Kidney (tissue), 14 donors: ENCODE results near the gene LRRC25. TPM values are rescaled to one million over a fixed set of nuclear protein-coding genes. Genes with fewer than 3 reads are reported as not detected.
"Not testable (repeated sequence)": the region's sequence is repeated elsewhere in the genome, so short reads cannot be mapped to it uniquely, and the experiment has no call there.

Experiments
- DNase-seq, 5 donors: peaks; one replicate each; pipeline ENCODE4 v3.0.0-alpha.2; 2013 to 2020
- FAIRE-seq: peaks from 2 replicates; lab custom pipeline; 2012; peaks lifted over from hg19 to GRCh38; lab: Jason Lieb, UNC
- H3K27ac ChIP-seq, 2 donors: one replicate each; pipeline ENCODE4 v1.7.0; 2013; ENCODE audit warnings: low read depth in 2 of 2, low read length in 2 of 2, inconsistent platforms in 1 of 2
- H3K27me3 ChIP-seq: one replicate; pipeline ENCODE4 v1.7.1; 2013; ENCODE audit warnings: low read length, inconsistent platforms; ENCODE audit not compliant: control insufficient read depth, insufficient read depth
- H3K36me3 ChIP-seq, 3 donors: one replicate each; pipeline versions ENCODE4 v1.7.0 to v1.7.1; 2013; ENCODE audit warnings: low read length in 3 of 3, control low read depth in 1 of 3, inconsistent platforms in 1 of 3; ENCODE audit not compliant: insufficient read depth in 3 of 3, control insufficient read depth in 2 of 3
- H3K4me1 ChIP-seq, 3 donors: one replicate each; pipeline versions ENCODE4 v1.7.0 to v1.7.1; 2013; ENCODE audit warnings: low read length in 3 of 3, inconsistent platforms in 1 of 3, low read depth in 1 of 3; ENCODE audit not compliant: control insufficient read depth in 2 of 3, insufficient read depth in 2 of 3
- H3K4me3 ChIP-seq, 3 donors: one replicate each; pipeline versions ENCODE4 v1.7.0 to v1.8.1; 2013; ENCODE audit warnings: low read length in 3 of 3, control low read depth in 1 of 3, inconsistent platforms in 1 of 3
- H3K9ac ChIP-seq, 3 donors: one replicate each; pipeline versions ENCODE4 v1.7.0 to v1.7.1; 2013; ENCODE audit warnings: low read length in 3 of 3, control low read depth in 1 of 3, inconsistent platforms in 1 of 3
- H3K9me3 ChIP-seq, 3 donors: one replicate each; pipeline versions ENCODE4 v1.7.0 to v1.7.1; 2013; ENCODE audit warnings: low read length in 3 of 3, control low read depth in 1 of 3, inconsistent platforms in 1 of 3; ENCODE audit not compliant: control insufficient read depth in 2 of 3, insufficient read depth in 1 of 3
- intact Hi-C: fragments of 100-400 bp; cut with DNase I; formaldehyde crosslinking; loops from one replicate; pipeline ENCODE4 v1.11.1; 2022
- polyA plus RNA-seq: library from polyadenylated mRNA; stranded (reverse); fragments of 350-450 nt; fragmentation: Illumina TruSeq; extraction: RNeasy Lipid Tissue Mini Kit (QIAGEN cat#74804); gene quantifications from one replicate; pipeline ENCODE4 v1.2.3, GENCODE V29; 2014; ENCODE audit warnings: low read depth, low replicate concordance; ENCODE audit not compliant: insufficient read depth
- total RNA-seq: library from RNA; stranded (reverse); fragmentation: NEBNext Ultra II Directional; extraction: Animal tissue kit (Norgen Biotek cat#: 25700); gene quantifications from one replicate; pipeline ENCODE4 v1.2.1, GENCODE V29; 2021
- TF ChIP-seq, protein P1 (sequence below): IDR thresholded peaks from 3 replicates; pipeline ENCODE4 v1.5.1; 2012; ENCODE audit warnings: mild to moderate bottlenecking, moderate library complexity, borderline replicate concordance; ENCODE audit not compliant: insufficient read depth; ENCODE audit errors: extremely low read depth
- donor health status: control.
- donor health status: control.
- donor health status: control.
- donor health status: control.
- donor health status: control.
- donor health status: DM: yes; HTN: yes; CAD: no.
- donor health status: Normal renal cell carcinoma (clear cell type).

Gene LRRC25
- total and polyA plus RNA-seq, 2 donors from 2014 or later: 2.7 to 13.1 TPM

DNA sequence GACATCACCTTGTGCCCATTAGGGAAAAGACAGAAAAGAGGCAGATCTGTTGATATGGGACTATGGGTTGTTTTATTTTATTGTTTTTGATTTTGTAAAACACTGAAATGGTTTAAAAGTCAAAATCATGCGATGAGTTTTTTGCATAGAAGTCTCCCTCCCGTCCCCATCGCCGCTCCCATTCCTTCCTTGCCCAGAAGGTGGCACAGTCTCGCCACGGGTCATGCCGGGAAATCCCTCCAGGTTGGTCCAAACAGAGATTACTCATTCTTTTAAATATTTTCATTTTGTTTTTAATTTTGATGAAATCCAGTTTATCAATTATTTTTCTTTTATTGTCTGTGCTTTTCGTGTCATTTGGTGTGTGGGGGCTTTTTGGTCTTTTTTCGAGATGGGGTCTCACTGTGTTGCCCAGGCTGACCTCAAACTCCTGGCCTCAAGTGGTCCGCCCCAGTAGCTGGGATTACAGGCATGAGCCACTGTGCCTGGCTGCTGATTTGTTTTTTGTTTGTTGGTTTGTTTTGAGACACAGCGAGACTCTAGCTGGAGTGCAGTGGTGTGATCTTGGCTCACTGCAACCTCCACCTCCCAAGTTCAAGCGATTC, 47.8 kb downstream of the LRRC25 start:
- no peaks in the 10 kb centered on the region for H3K27me3 ChIP-seq
- FAIRE-seq (peak; percentile 89), DNase-seq (peak in 3 of 5 donors; percentile 42 to 84 (median 55))
- H3K9me3 ChIP-seq: no peaks in the 10 kb centered on the region
- intact Hi-C loops: loop anchor here (10.0 kb wide), 1 partner anchor 55 kb away; no protein-coding TSS in a partner anchor
- no peak overlapping the region for H3K4me3 ChIP-seq
- H3K36me3 ChIP-seq: peaks cover 0 to 6% (median 3%) of the 10 kb centered on the region in 3 donors
- TF ChIP-seq, protein P1, sequence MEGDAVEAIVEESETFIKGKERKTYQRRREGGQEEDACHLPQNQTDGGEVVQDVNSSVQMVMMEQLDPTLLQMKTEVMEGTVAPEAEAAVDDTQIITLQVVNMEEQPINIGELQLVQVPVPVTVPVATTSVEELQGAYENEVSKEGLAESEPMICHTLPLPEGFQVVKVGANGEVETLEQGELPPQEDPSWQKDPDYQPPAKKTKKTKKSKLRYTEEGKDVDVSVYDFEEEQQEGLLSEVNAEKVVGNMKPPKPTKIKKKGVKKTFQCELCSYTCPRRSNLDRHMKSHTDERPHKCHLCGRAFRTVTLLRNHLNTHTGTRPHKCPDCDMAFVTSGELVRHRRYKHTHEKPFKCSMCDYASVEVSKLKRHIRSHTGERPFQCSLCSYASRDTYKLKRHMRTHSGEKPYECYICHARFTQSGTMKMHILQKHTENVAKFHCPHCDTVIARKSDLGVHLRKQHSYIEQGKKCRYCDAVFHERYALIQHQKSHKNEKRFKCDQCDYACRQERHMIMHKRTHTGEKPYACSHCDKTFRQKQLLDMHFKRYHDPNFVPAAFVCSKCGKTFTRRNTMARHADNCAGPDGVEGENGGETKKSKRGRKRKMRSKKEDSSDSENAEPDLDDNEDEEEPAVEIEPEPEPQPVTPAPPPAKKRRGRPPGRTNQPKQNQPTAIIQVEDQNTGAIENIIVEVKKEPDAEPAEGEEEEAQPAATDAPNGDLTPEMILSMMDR: peak; percentile 90
- H3K4me1 ChIP-seq: peaks cover 0 to 2% (median 0%) of the 10 kb centered on the region in 3 donors
- no peak overlapping the region for H3K9ac ChIP-seq
- H3K27ac ChIP-seq: no peak overlapping the region

DNA sequence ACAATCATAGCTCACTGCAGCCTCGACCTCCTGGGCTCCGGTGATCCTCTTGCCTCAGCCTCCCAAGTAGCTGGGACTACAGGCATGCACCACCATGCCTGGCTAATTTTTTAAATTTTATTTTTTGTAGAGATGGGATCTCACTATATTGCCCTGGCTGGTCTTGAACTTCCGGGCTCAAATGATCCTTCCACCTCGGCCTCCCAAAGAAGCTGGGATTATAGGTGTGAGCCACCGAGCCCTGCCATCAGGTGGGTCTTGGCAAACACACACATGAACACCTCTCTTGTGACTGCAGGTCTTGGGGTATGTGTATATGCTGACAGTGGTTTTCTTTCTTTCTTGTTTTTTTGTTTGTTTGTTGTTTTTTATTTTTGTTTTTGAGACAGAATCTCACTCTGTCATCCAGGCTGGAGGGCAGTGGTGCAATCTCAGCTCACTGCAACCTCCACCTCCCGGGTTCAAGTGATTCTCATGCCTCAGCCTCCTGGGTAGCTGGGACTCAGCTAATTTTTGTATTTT, 48.5 kb downstream of the LRRC25 start:
- not testable (repeated sequence) for H3K36me3 ChIP-seq, H3K27me3 ChIP-seq, H3K27ac ChIP-seq, FAIRE-seq, H3K9me3 ChIP-seq, H3K4me1 ChIP-seq, DNase-seq, H3K9ac ChIP-seq, H3K4me3 ChIP-seq
- intact Hi-C loops: loop anchor here (10.0 kb wide), 1 partner anchor 56 kb away; no protein-coding TSS in a partner anchor

DNA sequence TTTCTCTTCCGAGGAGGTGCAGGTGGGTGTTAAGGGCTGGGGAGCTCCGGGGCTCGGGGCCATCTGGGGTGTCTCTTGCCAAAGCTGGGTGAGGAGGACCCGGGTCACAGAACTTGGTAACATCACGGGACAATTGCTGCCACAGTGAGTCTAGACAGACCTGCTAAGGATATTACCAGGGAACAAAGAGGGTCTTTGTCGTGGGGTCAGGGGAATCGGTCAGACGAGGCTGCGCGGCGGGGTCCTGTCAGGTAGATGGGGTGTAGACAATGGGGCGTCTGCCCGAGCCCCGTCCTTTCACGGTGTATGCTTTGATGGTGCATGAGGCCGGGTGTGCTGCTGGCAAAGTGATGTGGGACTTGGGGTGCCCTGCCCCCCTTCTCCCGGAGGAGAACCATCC, 49.3 kb downstream of the LRRC25 start:
- DNase-seq (no peak), FAIRE-seq (no peak)
- H3K9ac ChIP-seq: no peak overlapping the region
- TF ChIP-seq, protein P1: no peak
- H3K27me3 ChIP-seq: no peaks in the 10 kb centered on the region
- H3K4me1 ChIP-seq: peaks cover 0 to 2% (median 0%) of the 10 kb centered on the region in 3 donors
- intact Hi-C loops: loop anchor here (10.0 kb wide), 1 partner anchor 57 kb away; no protein-coding TSS in a partner anchor
- H3K4me3 ChIP-seq: no peak overlapping the region
- no peaks in the 10 kb centered on the region for H3K9me3 ChIP-seq
- H3K36me3 ChIP-seq: peaks cover 0 to 6% (median 3%) of the 10 kb centered on the region in 3 donors
- H3K27ac ChIP-seq: no peak overlapping the region

DNA sequence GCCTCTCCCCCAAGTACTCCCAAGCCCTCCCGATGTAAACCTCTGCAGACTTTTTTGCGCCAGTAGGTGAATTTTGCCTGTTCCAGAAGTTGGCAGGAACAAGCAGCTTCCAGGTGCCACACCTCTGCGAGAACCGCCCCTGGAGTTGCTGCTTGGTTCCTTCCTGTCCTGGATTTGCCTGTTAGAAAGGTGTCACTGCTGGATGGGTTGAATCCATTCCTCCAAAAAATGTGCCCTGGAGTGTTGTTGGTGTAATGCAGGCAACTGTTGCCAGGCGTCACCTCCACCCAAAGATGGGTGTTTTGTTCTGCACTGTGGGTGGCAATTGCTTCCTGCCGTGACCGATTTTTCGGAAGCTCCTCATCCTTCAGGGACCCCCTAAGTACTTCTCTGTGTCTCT, 51.3 kb downstream of the LRRC25 start:
- FAIRE-seq: no peak
- Histone ChIP-seq H3K4me3 (no peak overlapping the region), H3K27ac (no peak overlapping the region), H3K9me3 (no peaks in the 10 kb centered on the region), H3K9ac (no peak overlapping the region), H3K36me3 (peaks cover 0 to 6% (median 3%) of the 10 kb centered on the region in 3 donors), H3K4me1 (peaks cover 0 to 9% (median 8%) of the 10 kb centered on the region in 3 donors), H3K27me3 (no peaks in the 10 kb centered on the region)
- DNase-seq: no peak
- TF ChIP-seq, protein P1: no peak
- intact Hi-C loops: loop anchor here (10.0 kb wide), 1 partner anchor 59 kb away; no protein-coding TSS in a partner anchor
